Keratinocyte (primary cell): Measurements from ENCODE around the gene MTO1. TPM values are rescaled to one million over a fixed set of nuclear protein-coding genes. Genes with fewer than 3 reads are reported as not detected.
A peak's percentile ranks its signal among the peaks of the same experiment; 100 is the strongest.

ENCODE experiments used
- DNase-seq: peaks from one replicate; pipeline ENCODE4 v3.0.0-alpha.2; 2011; ENCODE audit warnings: low read depth, missing footprints, low spot score
- FAIRE-seq: peaks from 2 replicates; lab custom pipeline; 2011; peaks lifted over from hg19 to GRCh38; lab: Jason Lieb, UNC
- H2AFZ ChIP-seq: 2 replicates; pipeline ENCODE4 v1.6.0; 2012; ENCODE audit warnings: low read length, control low read depth, inconsistent platforms; ENCODE audit not compliant: control insufficient read depth
- H3K27ac ChIP-seq: 2 replicates; pipeline ENCODE4 v1.5.1; 2011; ENCODE audit warnings: low read length; ENCODE audit not compliant: control insufficient read depth, insufficient read depth
- H3K27me3 ChIP-seq: 3 replicates; pipeline ENCODE4 v1.6.0; 2011; ENCODE audit warnings: low read length; ENCODE audit not compliant: control insufficient read depth, insufficient read depth; ENCODE audit errors: extremely low read depth
- H3K36me3 ChIP-seq, 2 experiments: 2 replicates in 1 of 2; 3 replicates in 1 of 2; pipeline ENCODE4 v1.5.1; 2011; ENCODE audit warnings: low read length in 2 of 2, mild to moderate bottlenecking in 1 of 2; ENCODE audit not compliant: control insufficient read depth in 2 of 2, insufficient read depth in 2 of 2; ENCODE audit errors: extremely low read depth in 1 of 2
- H3K4me1 ChIP-seq: 3 replicates; pipeline ENCODE4 v1.5.1; 2011; ENCODE audit warnings: low read length; ENCODE audit not compliant: control insufficient read depth, insufficient read depth; ENCODE audit errors: extremely low read depth
- H3K4me2 ChIP-seq: 3 replicates; pipeline ENCODE4 v1.6.0; 2011; ENCODE audit warnings: low read depth, low read length; ENCODE audit not compliant: control insufficient read depth, insufficient read depth; ENCODE audit errors: extremely low read depth
- H3K4me3 ChIP-seq, 3 experiments: fragments of 200-600 bp in 1 of 3; sonication (generic) in 1 of 3; 2 replicates in 2 of 3; 3 replicates in 1 of 3; pipeline ENCODE4 v1.5.1; 2011 to 2016; ENCODE audit warnings: low read length in 3 of 3, mild to moderate bottlenecking in 3 of 3, control low read depth in 2 of 3, inconsistent platforms in 1 of 3, low read depth in 1 of 3, mixed read lengths in 1 of 3, mixed run types in 1 of 3, moderate library complexity in 1 of 3; ENCODE audit not compliant: control insufficient read depth in 2 of 3, insufficient read depth in 2 of 3; ENCODE audit errors: extremely low read depth in 1 of 3
- H3K79me2 ChIP-seq: 2 replicates; pipeline ENCODE4 v1.6.0; 2012; ENCODE audit warnings: low read length; ENCODE audit not compliant: control insufficient read depth, insufficient read depth
- H3K9ac ChIP-seq: 3 replicates; pipeline ENCODE4 v1.6.0; 2011; ENCODE audit warnings: low read length; ENCODE audit not compliant: control insufficient read depth, insufficient read depth; ENCODE audit errors: extremely low read depth
- H3K9me1 ChIP-seq: 3 replicates; pipeline ENCODE4 v1.6.0; 2011; ENCODE audit warnings: low read length; ENCODE audit not compliant: control insufficient read depth, insufficient read depth; ENCODE audit errors: extremely low read depth
- H3K9me3 ChIP-seq: 2 replicates; pipeline ENCODE4 v1.5.1; 2012; ENCODE audit warnings: low read depth, low read length; ENCODE audit not compliant: control insufficient read depth
- H4K20me1 ChIP-seq: 3 replicates; pipeline ENCODE4 v1.6.0; 2011; ENCODE audit warnings: low read length; ENCODE audit not compliant: control insufficient read depth, insufficient read depth; ENCODE audit errors: extremely low read depth
- CTCF ChIP-seq, 3 experiments: IDR thresholded peaks in 1 of 3; conservative IDR thresholded peaks in 1 of 3; optimal IDR thresholded peaks in 1 of 3; 2 replicates in 2 of 3; 3 replicates in 1 of 3; pipeline versions ENCODE3 to v1.5.1; 2011; ENCODE audit warnings: low read length in 3 of 3, mild to moderate bottlenecking in 3 of 3, moderate library complexity in 2 of 3, control low read depth in 1 of 3, inconsistent platforms in 1 of 3; ENCODE audit not compliant: insufficient read depth in 2 of 3; ENCODE audit errors: extremely low read depth in 1 of 3
- EZH2 ChIP-seq: IDR thresholded peaks from one replicate; pipeline ENCODE4 v1.6.1; 2012; ENCODE audit warnings: inconsistent platforms, mild to moderate bottlenecking, low read length, moderate library complexity
- dilution Hi-C: fragments of 300-500 bp; cut with MboI; formaldehyde crosslinking; loops from one replicate; pipeline ENCODE4 v1.7.0; 2020; ENCODE audit warnings: low sequenced_read_pairs; ENCODE audit not compliant: extremely low pct_ligation_motif_present
- polyA plus RNA-seq, 5 experiments: library from polyadenylated mRNA; depleted of rRNA in 3 of 5; stranded (reverse) in 3 of 5; stranded (forward) in 1 of 5; unstranded in 1 of 5; fragments of >200 nt; gene quantifications; 1 replicate in 1 of 5; 2 replicates in 3 of 5; 3 replicates in 1 of 5; pipeline versions ENCODE4 v1.2.1 to v1.2.3, GENCODE V29; 2011 to 2012; ENCODE audit warnings: missing spikeins in 2 of 5, low read depth in 1 of 5, low replicate concordance in 1 of 5

MTO1 gene
- polyA plus RNA-seq, 1 donor (not counting 4 experiments of a cell fraction or from before 2014, with no cell fraction given) = 24.5 TPM

GRCh38 chr6:73451223-73452106 lies 10.1 kb upstream of the MTO1 start:
- Histone ChIP-seq H3K27ac (peak overlapping the region; percentile 58), H4K20me1 (no peaks in the 10 kb centered on the region), H3K9me3 (no peaks in the 10 kb centered on the region), H3K4me3 (peak overlapping the region; percentile 51 to 79 (median 70)), H3K27me3 (no peaks in the 10 kb centered on the region), H3K4me2 (peak overlapping the region; percentile 76), H3K9ac (peak overlapping the region; percentile 66), H2AFZ (peak overlapping the region; percentile 94), H3K4me1 (peaks cover 15% of the 10 kb centered on the region), H3K36me3 (no peaks in the 10 kb centered on the region), H3K79me2 (peaks cover 9% of the 10 kb centered on the region), H3K9me1 (no peaks in the 10 kb centered on the region)
- DNase-seq (no peak), FAIRE-seq (no peak)
- dilution Hi-C loops = no loop called here
- TF ChIP-seq EZH2 (no peak), CTCF (optimal IDR thresholded peaks at IDR 0.05 in 1 of 3, IDR thresholded peaks at IDR 0.05 in 1 of 3, conservative IDR thresholded peaks at IDR 0.05 in 1 of 3; ENCODE audit: extremely low read depth in 1 of 3, insufficient read depth in 2 of 3, low read length in 3 of 3) (no peak)

GRCh38 chr6:73452107-73452461 lies 9.5 kb upstream of the MTO1 start, which contains the start of gene CGAS:
CGAS (minus strand) TSS chr6:73452297; CDS start chr6:73452181, 116 bp downstream.
- peaks cover 9% of the 10 kb centered on the region for H3K79me2 ChIP-seq
- H3K9ac ChIP-seq = peak within 1 kb of the TSS; percentile 66
- peak within 1 kb of the TSS; percentile 58 for H3K27ac ChIP-seq

More at GRCh38 chr6:73452107-73452461, 9.5 kb upstream of the MTO1 start, which contains the start of gene CGAS:
- Histone ChIP-seq H3K4me2 (peak within 1 kb of the TSS; percentile 76), H3K36me3 (no peaks in the 10 kb centered on the region), H4K20me1 (no peaks in the 10 kb centered on the region), H3K9me3 (no peaks in the 10 kb centered on the region), H3K4me3 (peak within 1 kb of the TSS; percentile 51 to 79 (median 70)), H3K27me3 (no peaks in the 10 kb centered on the region), H2AFZ (peak within 1 kb of the TSS; percentile 94), H3K4me1 (peaks cover 15% of the 10 kb centered on the region), H3K9me1 (no peaks in the 10 kb centered on the region)
- FAIRE-seq (no peak), DNase-seq (no peak)
- dilution Hi-C loops = no loop called here
- no peak for TF ChIP-seq CTCF (optimal IDR thresholded peaks at IDR 0.05 in 1 of 3, IDR thresholded peaks at IDR 0.05 in 1 of 3, conservative IDR thresholded peaks at IDR 0.05 in 1 of 3; ENCODE audit: extremely low read depth in 1 of 3, insufficient read depth in 2 of 3, low read length in 3 of 3)
- no peak for TF ChIP-seq EZH2
